AG04450 (cell line): ENCODE results near the gene HIF1A. TPM values are rescaled to one million over a fixed set of nuclear protein-coding genes. Genes with fewer than 3 reads are reported as not detected.
"Not testable (repeated sequence)": the region's sequence is repeated elsewhere in the genome, so short reads cannot be mapped to it uniquely, and the experiment has no call there.

Experiments used
- CTCF ChIA-PET: fragments of 300-600, 350-600 bp; formaldehyde crosslinking; extraction: SDS; loops from one replicate; lab custom pipeline; 2022; ENCODE audit warnings: antibody characterized with exemption, inconsistent platforms; lab: Charles Lee
- POLR2A ChIA-PET: fragments of 350-600 bp; formaldehyde crosslinking; extraction: SDS; loops from one replicate; lab custom pipeline; 2021; ENCODE audit warnings: antibody characterized with exemption, inconsistent platforms; lab: Yijun Ruan, JAX
- DNase-seq: peaks from one replicate; pipeline ENCODE4 v3.0.0-alpha.2; 2011; ENCODE audit warnings: low read depth, low spot score
- H3K27ac ChIP-seq: one replicate; pipeline ENCODE4 v1.5.1; 2012; ENCODE audit warnings: low read depth, low read length, control low read depth
- H3K27me3 ChIP-seq: one replicate; pipeline ENCODE4 v1.6.0; 2012; ENCODE audit warnings: low read length; ENCODE audit not compliant: control insufficient read depth, insufficient read depth
- H3K4me3 ChIP-seq: 2 replicates; pipeline ENCODE4 v1.5.1; 2011; ENCODE audit warnings: mild to moderate bottlenecking, low read depth, low read length, control low read depth
- H3K9me3 ChIP-seq: 2 replicates; pipeline ENCODE4 v1.5.1; 2012; ENCODE audit warnings: low read length; ENCODE audit not compliant: control insufficient read depth, insufficient read depth
- polyA plus RNA-seq: library from polyadenylated mRNA; depleted of rRNA; stranded (reverse); fragments of >200 nt; gene quantifications from 2 replicates; pipeline ENCODE4 v1.2.3, GENCODE V29; 2011
- TF ChIP-seq, protein P1 (sequence below): IDR thresholded peaks from 2 replicates; pipeline ENCODE4 v1.5.1; 2011; ENCODE audit warnings: low read depth, low read length, control low read depth, inconsistent platforms

The HIF1A gene
- polyA plus RNA-seq, 1 experiment, result 210 TPM

DNA sequence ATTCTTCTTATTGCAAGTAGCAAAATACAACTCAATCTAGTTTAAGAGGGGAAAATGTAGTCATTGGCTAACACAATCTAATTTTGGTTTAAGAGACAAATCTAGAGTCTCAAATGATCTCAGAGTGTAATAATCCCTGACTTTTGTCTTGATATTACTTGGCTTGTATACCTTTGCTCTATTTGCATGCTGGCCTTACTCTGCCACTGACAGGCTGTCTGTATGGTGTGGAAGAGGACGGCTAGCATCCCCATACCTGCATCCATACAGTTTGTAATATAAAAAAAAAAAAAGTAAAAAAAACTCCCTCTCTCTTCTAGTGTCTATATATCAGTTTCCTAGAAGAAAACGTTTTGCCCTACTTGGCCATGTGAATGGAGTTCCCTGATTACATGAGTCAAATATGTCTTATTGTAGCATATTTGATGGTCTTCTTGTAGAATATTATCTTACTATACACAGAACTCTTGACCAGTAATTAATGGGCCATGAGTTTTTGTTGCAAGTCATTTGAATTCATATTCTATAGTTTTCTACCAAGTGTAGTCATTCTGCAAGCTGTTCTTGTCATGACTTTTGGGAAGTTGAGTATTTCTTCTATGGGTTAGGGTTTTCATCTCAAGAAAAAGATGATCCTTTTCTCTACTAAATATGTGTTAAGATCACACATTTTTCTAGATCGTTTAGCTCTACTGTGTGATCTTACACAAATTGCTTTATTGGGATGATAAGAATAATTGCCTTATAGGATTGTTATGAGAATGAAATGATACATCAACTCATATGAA, 8.2 kb downstream of the HIF1A start:
- H3K27me3 ChIP-seq, result no peaks in the 10 kb centered on the region
- H3K27ac ChIP-seq, result no peak overlapping the region
- DNase-seq, result no peak
- H3K4me3 ChIP-seq, result no peak overlapping the region
- ChIA-PET CTCF (interaction anchor here (0.9 kb wide), 1 partner anchor 84 kb away, joined by 3 read pairs; no protein-coding TSS in a partner anchor), POLR2A (no interaction called here)
- TF ChIP-seq, protein P1, sequence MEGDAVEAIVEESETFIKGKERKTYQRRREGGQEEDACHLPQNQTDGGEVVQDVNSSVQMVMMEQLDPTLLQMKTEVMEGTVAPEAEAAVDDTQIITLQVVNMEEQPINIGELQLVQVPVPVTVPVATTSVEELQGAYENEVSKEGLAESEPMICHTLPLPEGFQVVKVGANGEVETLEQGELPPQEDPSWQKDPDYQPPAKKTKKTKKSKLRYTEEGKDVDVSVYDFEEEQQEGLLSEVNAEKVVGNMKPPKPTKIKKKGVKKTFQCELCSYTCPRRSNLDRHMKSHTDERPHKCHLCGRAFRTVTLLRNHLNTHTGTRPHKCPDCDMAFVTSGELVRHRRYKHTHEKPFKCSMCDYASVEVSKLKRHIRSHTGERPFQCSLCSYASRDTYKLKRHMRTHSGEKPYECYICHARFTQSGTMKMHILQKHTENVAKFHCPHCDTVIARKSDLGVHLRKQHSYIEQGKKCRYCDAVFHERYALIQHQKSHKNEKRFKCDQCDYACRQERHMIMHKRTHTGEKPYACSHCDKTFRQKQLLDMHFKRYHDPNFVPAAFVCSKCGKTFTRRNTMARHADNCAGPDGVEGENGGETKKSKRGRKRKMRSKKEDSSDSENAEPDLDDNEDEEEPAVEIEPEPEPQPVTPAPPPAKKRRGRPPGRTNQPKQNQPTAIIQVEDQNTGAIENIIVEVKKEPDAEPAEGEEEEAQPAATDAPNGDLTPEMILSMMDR, result no peak
- no peaks in the 10 kb centered on the region for H3K9me3 ChIP-seq

DNA sequence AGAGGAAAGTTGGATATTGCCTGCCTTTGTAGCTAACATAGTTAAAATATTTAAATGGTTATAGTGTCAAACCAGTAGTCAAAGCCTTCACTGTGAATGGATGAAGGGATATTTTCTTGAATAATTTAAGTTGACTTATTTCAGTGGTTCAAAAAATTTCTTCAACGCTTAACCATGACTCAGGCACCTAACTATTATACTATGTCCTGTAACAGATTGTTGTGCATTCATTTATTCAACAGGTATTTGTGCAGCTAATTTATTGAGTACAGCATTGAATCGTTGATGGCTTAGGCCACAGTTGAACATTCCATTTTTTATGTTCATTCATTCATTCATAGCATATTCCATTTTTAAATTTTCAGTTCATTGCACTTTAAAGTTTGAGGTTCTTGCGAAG, 9.2 kb downstream of the HIF1A start:
- no peaks in the 10 kb centered on the region for H3K27me3 ChIP-seq
- DNase-seq, result no peak
- TF ChIP-seq, protein P1, result no peak
- H3K4me3 ChIP-seq, result no peak overlapping the region
- 0 out of 2 replicates have a peak, but pooled peaks cover 2% of the 10 kb centered on the region for H3K9me3 ChIP-seq
- H3K27ac ChIP-seq, result no peak overlapping the region
- CTCF ChIA-PET, result no interaction called here
- POLR2A ChIA-PET, result no interaction called here

DNA sequence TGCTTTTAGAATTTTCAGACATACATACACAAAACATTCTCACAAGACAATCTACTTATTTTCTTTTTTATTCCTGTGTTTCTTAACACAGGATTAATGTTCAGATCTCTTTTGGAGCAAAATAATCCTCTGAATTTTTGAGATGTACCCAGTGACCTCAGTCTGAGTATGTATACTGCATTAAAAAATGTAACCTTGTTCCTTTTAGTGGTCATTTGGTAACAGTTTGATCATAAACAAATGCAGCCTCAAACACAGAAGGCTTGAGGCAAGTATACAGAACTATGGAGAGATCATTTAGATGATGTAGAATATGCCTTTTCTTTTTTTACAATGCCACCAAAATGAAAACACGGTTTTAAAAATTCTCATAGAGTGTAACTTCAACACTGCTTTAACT, 9.7 kb downstream of the HIF1A start:
- DNase-seq, result no peak
- ChIA-PET CTCF (interaction anchor here (1.0 kb wide), 1 partner anchor 243 kb away, joined by 5 read pairs; no protein-coding TSS in a partner anchor), POLR2A (interaction anchor here (1.2 kb wide), 1 partner anchor 10 kb away, joined by 3 read pairs; the partner anchor contains the start of gene HIF1A)
- H3K27ac ChIP-seq, result no peak overlapping the region
- no peak overlapping the region for H3K4me3 ChIP-seq
- 0 out of 2 replicates have a peak, but pooled peaks cover 2% of the 10 kb centered on the region for H3K9me3 ChIP-seq
- no peaks in the 10 kb centered on the region for H3K27me3 ChIP-seq
- TF ChIP-seq, protein P1, result no peak

DNA sequence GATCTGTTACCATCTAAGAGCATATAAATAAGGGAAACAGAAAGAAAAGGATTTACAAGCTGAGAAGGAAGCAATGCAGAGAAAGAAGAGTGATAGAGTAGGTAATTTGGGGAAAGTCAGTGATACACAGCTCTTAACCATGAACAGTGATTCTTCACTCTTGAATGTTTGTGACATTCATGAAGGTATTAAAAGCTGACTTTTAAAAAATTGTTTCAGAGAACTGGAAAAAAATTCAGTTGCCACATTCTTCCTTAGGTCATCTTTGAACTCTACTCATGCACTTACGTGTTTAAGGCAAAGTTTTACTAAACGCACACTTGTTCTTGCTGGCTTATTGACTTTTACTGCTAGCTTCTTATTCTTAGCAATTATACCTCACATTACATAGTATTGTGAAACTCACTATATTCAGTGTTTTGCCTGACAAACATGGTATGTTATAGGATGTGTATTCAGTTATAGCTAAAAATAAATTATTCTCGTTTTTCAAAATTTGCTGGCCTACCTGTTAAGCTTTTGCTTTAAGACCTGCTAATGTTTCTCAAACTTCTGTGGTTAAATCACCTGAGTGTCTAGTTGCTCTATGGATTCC, 10.9 kb downstream of the HIF1A start:
- H3K27me3 ChIP-seq, result no peaks in the 10 kb centered on the region
- no peak for DNase-seq
- ChIA-PET POLR2A (interaction anchor here (1.2 kb wide), 1 partner anchor 11 kb away, joined by 3 read pairs; the partner anchor contains the start of gene HIF1A), CTCF (interaction anchor here (0.8 to 1.0 kb wide), 2 partner anchors 231 to 244 kb away, joined by 3 to 5 read pairs; no protein-coding TSS in a partner anchor)
- no peak overlapping the region for H3K4me3 ChIP-seq
- 0 out of 2 replicates have a peak, but pooled peaks cover 2% of the 10 kb centered on the region for H3K9me3 ChIP-seq
- TF ChIP-seq, protein P1, result no peak
- H3K27ac ChIP-seq, result no peak overlapping the region

DNA sequence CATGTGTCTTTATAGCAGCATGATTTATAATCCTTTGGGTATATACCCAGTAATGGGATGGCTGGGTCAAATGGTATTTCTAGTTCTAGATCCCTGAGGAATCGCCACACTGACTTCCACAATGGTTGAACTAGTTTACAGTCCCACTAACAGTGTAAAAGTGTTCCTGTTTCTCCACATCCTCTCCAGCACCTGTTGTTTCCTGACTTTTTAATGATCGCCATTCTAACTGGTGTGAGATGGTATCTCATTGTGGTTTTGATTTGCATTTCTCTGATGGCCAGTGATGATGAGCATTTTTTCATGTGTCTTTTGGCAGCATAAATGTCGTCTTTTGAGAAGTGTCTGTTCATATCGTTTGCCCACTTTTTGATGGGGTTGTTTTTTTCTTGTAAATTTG, 12.5 kb downstream of the HIF1A start:
- H3K9me3 ChIP-seq, POLR2A ChIA-PET, H3K27me3 ChIP-seq, DNase-seq, H3K4me3 ChIP-seq, H3K27ac ChIP-seq, CTCF ChIA-PET: not testable (repeated sequence)

DNA sequence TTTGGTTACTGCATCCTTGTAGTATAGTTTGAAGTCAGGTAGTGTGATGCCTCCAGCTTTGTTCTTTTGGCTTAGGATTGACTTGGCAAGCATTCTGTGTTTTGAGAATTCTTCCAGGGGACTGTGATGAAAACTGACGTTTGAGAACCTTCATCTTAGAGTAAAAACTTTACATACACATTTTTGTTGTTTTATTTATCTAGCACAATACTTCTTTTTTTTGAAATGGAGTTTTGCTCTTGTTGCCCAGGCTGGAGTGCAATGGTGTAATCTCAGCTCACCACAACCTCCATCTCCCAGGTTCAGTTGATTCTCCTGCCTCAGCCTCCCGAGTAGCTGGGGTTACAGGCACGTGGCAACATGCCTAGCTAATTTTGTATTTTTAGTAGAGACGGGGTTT, 13.4 kb downstream of the HIF1A start:
- POLR2A ChIA-PET, result not testable (repeated sequence)

More for the DNA sequence above, 13.4 kb downstream of the HIF1A start:
- CTCF ChIA-PET, result interaction anchor here (1.0 kb wide), 1 partner anchor 246 kb away, joined by 3 read pairs; no protein-coding TSS in a partner anchor
- not testable (repeated sequence) for H3K27ac ChIP-seq, DNase-seq, H3K9me3 ChIP-seq, H3K27me3 ChIP-seq, H3K4me3 ChIP-seq
